Activated CD4-positive, alpha-beta T cell treated with anti-CD3 and anti-CD28 coated beads for 24 hours (primary cell): ENCODE measurements around the gene GTF2A1L.
"Not testable (repeated sequence)": the region's sequence is repeated elsewhere in the genome, so short reads cannot be mapped to it uniquely, and the experiment has no call there.

Source experiments
- DNase-seq, 2 donors: peaks; one replicate each; pipeline ENCODE4 v3.0.0-alpha.2; 2020; ENCODE audit warnings: low read depth in 2 of 2

The GTF2A1L gene, protein sequence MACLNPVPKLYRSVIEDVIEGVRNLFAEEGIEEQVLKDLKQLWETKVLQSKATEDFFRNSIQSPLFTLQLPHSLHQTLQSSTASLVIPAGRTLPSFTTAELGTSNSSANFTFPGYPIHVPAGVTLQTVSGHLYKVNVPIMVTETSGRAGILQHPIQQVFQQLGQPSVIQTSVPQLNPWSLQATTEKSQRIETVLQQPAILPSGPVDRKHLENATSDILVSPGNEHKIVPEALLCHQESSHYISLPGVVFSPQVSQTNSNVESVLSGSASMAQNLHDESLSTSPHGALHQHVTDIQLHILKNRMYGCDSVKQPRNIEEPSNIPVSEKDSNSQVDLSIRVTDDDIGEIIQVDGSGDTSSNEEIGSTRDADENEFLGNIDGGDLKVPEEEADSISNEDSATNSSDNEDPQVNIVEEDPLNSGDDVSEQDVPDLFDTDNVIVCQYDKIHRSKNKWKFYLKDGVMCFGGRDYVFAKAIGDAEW

GRCh38 chr2:48617618-48618017 is at the start of gene GTF2A1L:
GTF2A1L (plus strand) TSS chr2:48617856; CDS start chr2:48617875, 19 bp downstream.
- DNase-seq: no peak

GRCh38 chr2:48568547-48568946 is 49.1 kb upstream of the GTF2A1L start:
- DNase-seq: no peak

GRCh38 chr2:48569433-48569832 is 48.2 kb upstream of the GTF2A1L start:
- DNase-seq: no peak

DNA sequence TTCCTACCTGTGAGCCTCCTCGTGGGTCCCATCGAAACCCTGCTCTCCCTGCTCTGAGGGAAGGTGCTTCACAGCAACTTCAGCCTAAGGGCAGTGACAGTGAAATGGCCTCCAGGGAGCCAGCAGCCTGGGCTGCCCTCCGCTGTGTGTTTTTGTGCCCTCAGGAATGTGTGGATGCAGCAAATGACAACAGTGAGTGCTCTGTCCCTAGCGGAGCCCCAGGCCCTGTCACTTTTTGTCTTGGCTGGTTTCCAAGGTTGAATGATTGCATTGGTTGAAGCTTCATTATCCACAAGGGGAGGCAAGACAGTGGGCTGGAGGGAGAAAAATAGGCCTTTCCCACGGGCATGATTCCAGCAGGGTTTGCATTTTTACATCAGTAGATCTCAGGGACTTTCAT is 44.8 kb upstream of the GTF2A1L start:
- DNase-seq: no peak

DNA sequence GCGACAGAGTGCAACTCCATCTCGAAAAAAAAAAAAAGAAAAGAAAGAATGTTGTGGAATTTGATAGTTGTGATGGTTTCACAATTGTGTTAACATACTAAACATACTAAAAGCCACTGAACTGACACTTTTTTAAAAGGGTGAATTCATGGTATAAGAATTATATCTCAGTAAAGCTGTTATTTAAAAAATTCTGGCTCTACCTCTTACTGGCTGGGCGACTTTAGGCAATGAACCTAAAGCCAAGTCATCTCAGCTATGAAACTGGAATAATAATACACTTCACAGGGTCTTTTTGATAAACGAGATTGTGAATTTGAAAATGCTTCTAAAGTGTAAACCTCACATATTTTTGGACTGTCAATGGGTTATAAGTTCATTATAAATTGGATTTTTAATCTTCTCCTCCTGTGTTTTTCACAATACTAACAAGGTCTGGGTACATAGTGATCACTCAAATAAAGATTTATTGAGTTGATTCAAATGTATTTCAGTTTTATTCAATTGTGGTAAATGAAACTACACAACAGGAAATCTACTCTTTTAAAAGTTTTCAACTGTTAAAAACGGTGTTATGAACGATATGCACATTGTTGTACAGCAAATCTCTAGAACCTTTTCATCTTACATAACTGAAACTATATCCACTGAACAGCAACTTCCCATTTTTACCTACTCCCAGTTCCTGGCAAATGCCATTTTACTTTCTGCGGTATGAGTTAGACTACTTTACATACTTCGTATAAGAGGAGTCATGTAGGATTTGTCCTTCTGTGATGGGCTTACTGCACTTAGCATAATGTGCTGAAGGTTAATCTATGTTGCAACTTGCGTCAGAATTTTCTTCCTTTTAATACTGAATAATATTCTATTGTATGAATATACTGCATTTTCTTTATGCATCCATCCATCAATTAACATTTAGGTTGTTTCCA is 43.0 kb upstream of the GTF2A1L start:
- no peak for DNase-seq

DNA sequence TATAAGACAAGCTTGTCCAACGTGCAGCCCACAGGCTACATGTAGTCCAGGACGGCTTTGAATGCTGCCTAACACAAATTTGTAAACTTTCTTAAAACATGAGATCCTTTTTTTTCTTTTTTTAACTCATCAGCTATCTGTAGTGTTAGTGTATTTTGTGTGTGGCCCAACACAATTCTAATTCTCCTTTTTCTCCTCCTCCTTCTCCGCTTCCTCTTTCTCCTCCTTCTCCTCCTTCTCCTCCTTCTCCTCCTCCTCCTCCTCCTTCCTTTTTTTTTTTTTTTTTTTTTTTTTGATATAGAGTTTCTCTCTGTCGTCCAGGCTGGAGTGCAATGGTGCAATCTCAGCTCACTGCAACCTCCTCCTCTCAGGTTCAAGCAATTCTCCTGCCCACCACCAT is 39.3 kb upstream of the GTF2A1L start:
- no peak for DNase-seq

DNA sequence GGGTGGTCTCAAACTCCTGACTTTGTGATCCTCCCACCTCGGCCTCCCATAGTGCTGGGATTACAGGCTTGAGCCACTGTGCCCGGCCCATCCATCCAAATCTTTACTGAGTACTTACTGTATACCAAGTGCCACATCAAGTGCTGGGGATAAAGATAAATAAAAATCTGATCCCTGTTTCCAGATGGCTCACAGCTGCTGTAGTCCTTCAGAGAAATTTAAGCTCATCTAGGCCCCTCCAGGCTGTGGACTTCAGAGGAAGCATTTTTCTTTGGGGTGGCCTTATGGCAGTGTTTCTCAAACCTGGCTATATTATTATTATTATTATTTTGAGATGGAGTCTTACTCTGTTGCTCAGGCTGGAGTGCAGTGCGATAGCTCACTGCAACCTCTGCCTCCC is 33.7 kb upstream of the GTF2A1L start:
- no peak for DNase-seq

DNA sequence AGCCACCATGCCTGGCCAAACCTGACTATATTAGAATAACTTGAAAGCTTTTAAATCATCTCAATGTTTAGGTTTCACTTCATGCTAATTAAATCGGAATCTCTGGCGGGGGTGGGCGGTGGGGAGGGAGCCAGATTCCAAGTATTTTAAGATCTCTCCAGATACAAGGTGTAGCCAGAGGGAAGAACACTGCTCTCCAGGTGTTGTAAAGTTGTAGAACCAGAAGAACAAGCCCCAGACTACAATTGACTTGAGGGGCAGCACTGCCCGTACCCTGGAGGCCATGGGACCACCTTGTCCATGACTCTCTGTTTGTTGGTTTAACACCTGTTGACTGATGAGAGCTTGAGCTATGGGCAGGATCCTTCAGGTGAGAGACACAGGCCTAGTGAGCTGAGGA is 33.1 kb upstream of the GTF2A1L start:
- no peak for DNase-seq

- no peak for DNase-seq
These were observed 31.2 kb upstream of the GTF2A1L start for GRCh38 chr2:48586433-48586832.

DNA sequence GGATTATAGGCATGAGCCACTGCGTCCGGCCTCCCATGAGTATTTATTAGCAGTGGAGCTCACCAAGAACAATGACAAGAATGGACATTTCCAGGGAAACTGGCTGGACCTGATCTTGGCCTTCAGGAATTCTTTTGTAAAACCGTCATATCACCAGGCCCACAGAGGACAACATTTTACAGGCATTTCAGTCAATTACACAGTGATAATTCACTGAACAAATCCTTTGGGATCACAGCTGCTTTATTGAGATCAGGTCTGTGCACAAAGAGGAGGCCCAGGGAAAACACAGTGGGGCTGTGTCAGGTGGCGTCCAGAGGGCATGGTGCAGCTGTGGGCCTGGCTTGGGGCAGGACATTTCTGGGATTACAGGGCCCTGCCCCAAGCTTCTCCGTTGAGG is 30.1 kb upstream of the GTF2A1L start:
- no peak for DNase-seq

GRCh38 chr2:48587961-48588360 is 29.7 kb upstream of the GTF2A1L start:
- no peak for DNase-seq

DNA sequence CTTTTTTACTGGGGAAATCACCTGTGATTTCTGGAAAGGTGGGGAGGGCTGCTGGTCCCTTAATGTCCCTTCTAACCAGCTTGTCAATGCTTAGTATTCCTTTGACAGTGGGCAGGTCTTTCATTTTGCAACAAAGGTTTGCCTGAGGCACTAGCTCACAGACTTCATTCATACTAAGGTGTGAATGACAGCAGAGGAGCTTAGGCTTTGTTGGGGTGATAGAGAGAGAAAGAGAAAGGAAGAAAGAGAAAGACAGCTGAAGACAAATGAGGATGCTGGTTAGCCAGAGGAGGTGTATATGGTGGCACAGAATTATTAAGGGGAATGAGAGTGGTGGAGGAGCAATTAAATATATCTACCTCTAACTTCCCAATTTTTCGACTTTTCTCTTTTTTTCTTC is 28.9 kb upstream of the GTF2A1L start:
- DNase-seq: no peak

DNA sequence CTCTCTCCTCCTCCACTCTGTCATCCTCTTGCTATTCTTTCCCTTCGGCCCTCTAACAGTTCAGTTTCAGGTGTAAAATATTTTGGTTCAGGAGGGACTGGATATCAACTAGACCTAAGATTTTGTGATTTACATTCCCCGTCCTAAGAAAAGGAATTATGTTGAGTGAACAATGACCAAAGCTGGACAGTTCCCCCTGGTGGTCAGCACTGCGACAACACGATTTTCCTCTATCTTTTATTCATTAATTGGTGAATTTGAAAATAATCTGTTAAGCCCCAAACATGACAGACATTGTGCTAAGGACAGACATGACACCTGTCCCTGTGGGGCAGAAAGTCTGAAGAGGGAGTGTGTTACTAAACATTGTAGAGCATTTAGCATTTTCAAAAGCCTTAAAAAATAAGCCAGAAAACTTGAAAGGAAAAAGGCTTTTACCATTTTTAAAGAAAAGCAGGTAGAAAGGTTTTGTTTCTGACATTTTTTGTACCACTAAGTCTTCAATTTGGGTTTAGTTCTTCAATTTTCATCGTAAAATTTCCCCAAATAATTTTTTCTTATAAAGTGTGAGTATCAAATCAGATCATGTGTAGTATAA is 28.4 kb upstream of the GTF2A1L start:
- no peak for DNase-seq

DNA sequence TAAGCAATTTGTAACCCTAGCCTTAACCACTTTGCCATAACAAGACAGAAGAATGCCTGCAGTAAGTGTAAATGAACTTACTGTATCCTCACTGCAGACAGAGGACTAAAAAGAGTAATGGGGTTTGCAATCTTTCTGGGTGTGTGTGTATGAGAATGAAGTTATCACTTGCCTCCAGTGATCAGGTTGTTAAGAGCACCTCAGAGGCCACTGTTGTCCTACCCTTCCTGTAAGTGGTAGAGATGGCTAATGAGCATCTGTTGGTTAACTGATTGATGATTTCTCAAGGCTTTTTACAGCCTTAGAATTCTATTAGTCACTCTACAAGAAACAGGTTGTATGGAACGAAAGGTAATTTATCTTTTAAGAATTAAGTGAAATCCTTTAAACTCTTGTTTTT is 27.6 kb upstream of the GTF2A1L start:
- DNase-seq: no peak

- no peak for DNase-seq
These were observed 25.6 kb upstream of the GTF2A1L start for GRCh38 chr2:48592067-48592466.

- not testable (repeated sequence) for DNase-seq
These were observed 20.9 kb upstream of the GTF2A1L start for GRCh38 chr2:48596751-48597150.

DNA sequence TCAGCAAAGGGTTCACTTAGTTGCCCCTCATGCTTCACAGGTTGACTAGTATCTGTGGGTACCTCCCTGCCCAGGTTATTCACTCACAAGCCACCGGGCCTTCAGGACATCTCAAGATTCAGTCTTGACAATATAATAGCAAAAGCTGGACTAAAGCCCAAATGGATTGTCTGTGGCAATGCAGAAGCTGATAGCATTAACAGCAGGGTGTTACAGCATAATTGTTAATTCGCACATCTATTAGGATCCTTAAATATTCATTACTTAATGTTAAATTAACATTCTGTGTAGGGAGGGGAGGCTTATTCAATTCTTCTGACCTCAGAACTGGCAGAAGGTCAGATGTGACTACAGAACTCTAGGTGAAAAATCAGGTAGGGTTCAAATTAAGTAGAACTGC is 20.2 kb upstream of the GTF2A1L start:
- no peak for DNase-seq

GRCh38 chr2:48600204-48600813 is 17.3 kb upstream of the GTF2A1L start:
- no peak for DNase-seq

DNA sequence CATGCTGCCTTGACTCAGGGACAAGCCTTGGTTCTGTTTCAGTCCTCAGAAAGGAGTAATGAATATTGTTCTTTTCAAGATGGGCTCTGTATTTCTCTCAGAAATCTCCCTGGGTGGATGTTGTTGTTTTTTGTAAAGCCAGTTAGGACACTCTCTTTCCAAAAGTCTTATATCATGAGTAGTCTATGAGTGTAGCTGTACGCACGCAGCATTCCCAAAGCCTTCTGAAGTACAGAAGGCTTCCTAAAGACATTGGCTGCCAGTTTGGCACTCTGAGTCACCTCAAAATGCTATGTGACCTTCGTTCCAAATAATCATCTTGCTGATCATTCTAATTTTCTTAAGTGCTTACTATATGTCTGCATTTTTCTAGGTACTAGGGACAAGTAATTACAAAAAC is 16.7 kb upstream of the GTF2A1L start:
- no peak for DNase-seq

GRCh38 chr2:48601349-48601748 is 16.3 kb upstream of the GTF2A1L start:
- DNase-seq: no peak

GRCh38 chr2:48605482-48606175 is 12.0 kb upstream of the GTF2A1L start:
- no peak for DNase-seq
